ENCODE data around the gene GRB2.

DNA sequence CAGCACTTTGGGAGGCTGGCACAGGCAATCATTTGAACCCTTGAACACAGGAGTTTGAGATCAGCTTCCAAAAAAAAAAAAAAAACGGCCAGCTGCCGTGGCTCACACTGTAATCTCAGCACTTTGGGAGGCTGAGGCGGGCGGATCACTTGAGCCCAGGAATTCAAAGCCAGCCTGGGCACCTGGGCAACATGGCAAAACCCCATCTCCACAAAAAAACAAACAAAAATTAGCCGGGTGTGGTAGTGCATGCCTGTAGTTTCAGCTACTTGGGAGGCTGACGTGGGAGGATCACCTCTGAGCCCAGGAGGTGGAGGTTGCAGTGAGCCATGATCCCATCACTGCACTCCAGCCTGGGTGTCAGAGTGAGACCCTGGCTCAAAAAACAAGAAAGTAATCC lies 39.0 kb downstream of the GRB2 start:
- TF ChIP-seq EZH2 (IDR thresholded peaks at IDR 0.05; ENCODE audit: borderline replicate concordance, insufficient read depth, low read depth, low read length, poor library complexity, severe bottlenecking) = no peak
- TF ChIP-seq, protein P1, sequence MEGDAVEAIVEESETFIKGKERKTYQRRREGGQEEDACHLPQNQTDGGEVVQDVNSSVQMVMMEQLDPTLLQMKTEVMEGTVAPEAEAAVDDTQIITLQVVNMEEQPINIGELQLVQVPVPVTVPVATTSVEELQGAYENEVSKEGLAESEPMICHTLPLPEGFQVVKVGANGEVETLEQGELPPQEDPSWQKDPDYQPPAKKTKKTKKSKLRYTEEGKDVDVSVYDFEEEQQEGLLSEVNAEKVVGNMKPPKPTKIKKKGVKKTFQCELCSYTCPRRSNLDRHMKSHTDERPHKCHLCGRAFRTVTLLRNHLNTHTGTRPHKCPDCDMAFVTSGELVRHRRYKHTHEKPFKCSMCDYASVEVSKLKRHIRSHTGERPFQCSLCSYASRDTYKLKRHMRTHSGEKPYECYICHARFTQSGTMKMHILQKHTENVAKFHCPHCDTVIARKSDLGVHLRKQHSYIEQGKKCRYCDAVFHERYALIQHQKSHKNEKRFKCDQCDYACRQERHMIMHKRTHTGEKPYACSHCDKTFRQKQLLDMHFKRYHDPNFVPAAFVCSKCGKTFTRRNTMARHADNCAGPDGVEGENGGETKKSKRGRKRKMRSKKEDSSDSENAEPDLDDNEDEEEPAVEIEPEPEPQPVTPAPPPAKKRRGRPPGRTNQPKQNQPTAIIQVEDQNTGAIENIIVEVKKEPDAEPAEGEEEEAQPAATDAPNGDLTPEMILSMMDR (IDR thresholded peaks at IDR 0.05) = no peak

All from B cell (primary cell).